ENCODE results near the gene SETD2.

DNA sequence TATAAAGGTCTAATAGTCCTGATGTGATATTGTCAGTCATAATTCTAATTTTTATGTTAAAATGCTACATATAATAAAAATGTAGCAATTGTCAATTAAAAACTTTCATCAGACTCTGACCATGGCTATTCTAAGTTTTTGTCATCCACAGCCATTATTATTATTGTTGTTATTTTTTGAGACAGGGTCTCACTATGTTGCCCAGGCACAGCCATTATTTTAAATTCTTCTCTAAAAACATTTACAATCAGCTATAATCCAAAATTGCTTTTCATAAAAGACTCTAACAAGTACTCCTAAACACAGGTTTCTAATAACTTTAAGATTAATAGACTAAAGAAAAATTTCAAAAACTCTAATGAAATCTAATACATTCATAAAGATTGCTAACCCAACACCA lies 41.0 kb upstream of the SETD2 start:
- TF ChIP-seq GATA2 (IDR thresholded peaks at IDR 0.05; ENCODE audit: low read depth, low read length), result no peak
- no peak for TF ChIP-seq GATA3 (IDR thresholded peaks at IDR 0.05; ENCODE audit: low read depth, low read length)
